ENCODE data around the gene LRRC73.
"Not testable (repeated sequence)": the region's sequence is repeated elsewhere in the genome, so short reads cannot be mapped to it uniquely, and the experiment has no call there.

Gene LRRC73

GRCh38 chr6:43511824-43512415 lies 1.8 kb upstream of the LRRC73 start:
- FAIRE-seq (no peak), DNase-seq (ENCODE audit: insufficient read length, low spot score) (no peak)

GRCh38 chr6:43510827-43511163 lies 649 bp upstream of the LRRC73 start:
- FAIRE-seq: no peak
- DNase-seq (ENCODE audit: insufficient read length, low spot score): no peak

- FAIRE-seq (no peak), DNase-seq (ENCODE audit: insufficient read length, low spot score) (no peak)
These were observed 783 bp downstream of the LRRC73 start for GRCh38 chr6:43509142-43509983.

GRCh38 chr6:43508481-43509141 lies 1.5 kb downstream of the LRRC73 start:
- FAIRE-seq (no peak), DNase-seq (ENCODE audit: insufficient read length, low spot score) (no peak)

- peak; percentile 79 for DNase-seq (ENCODE audit: insufficient read length, low spot score)
- FAIRE-seq: peak; percentile 96
These were observed 3.3 kb downstream of the LRRC73 start for GRCh38 chr6:43506667-43507471.

GRCh38 chr6:43506171-43506570 lies 4.0 kb downstream of the LRRC73 start:
- no peak for FAIRE-seq
- no peak for DNase-seq (ENCODE audit: insufficient read length, low spot score)

GRCh38 chr6:43505718-43506117 lies 4.4 kb downstream of the LRRC73 start:
- DNase-seq (ENCODE audit: insufficient read length, low spot score): no peak
- no peak for FAIRE-seq

GRCh38 chr6:43504756-43505593 lies 5.2 kb downstream of the LRRC73 start:
- DNase-seq (ENCODE audit: insufficient read length, low spot score): no peak
- FAIRE-seq: no peak

GRCh38 chr6:43503443-43503842 lies 6.7 kb downstream of the LRRC73 start:
- no peak for DNase-seq (ENCODE audit: insufficient read length, low spot score)
- FAIRE-seq: no peak

GRCh38 chr6:43502666-43503065 lies 7.5 kb downstream of the LRRC73 start:
- FAIRE-seq: no peak
- no peak for DNase-seq (ENCODE audit: insufficient read length, low spot score)

- DNase-seq (ENCODE audit: insufficient read length, low spot score) (no peak), FAIRE-seq (no peak)
These were observed 9.2 kb downstream of the LRRC73 start for GRCh38 chr6:43500921-43501320.

- FAIRE-seq: no peak
- DNase-seq (ENCODE audit: insufficient read length, low spot score): no peak
These were observed 10.9 kb downstream of the LRRC73 start for GRCh38 chr6:43499028-43499815.

GRCh38 chr6:43498291-43498690 lies 11.9 kb downstream of the LRRC73 start:
- FAIRE-seq; DNase-seq (ENCODE audit: insufficient read length, low spot score): not testable (repeated sequence)

GRCh38 chr6:43497689-43498088 lies 12.5 kb downstream of the LRRC73 start:
- no peak for DNase-seq (ENCODE audit: insufficient read length, low spot score)
- no peak for FAIRE-seq

GRCh38 chr6:43497129-43497396 lies 13.1 kb downstream of the LRRC73 start:
- FAIRE-seq (no peak), DNase-seq (ENCODE audit: insufficient read length, low spot score) (no peak)

- DNase-seq (ENCODE audit: insufficient read length, low spot score): no peak
- FAIRE-seq: no peak
These were observed 13.6 kb downstream of the LRRC73 start for GRCh38 chr6:43496370-43497128.

- FAIRE-seq (no peak), DNase-seq (ENCODE audit: insufficient read length, low spot score) (no peak)
These were observed 14.7 kb downstream of the LRRC73 start for GRCh38 chr6:43495409-43495941.

- DNase-seq (ENCODE audit: insufficient read length, low spot score): no peak
- FAIRE-seq: no peak
These were observed 15.4 kb downstream of the LRRC73 start for GRCh38 chr6:43494766-43495165.

GRCh38 chr6:43494321-43494720 lies 15.8 kb downstream of the LRRC73 start:
- no peak for DNase-seq (ENCODE audit: insufficient read length, low spot score)
- no peak for FAIRE-seq

Data from GM19239 (cell line).